Limb (tissue), 2 donors: ENCODE results near the gene PHLDA3.
A peak's percentile ranks its signal among the peaks of the same experiment; 100 is the strongest.
"Not testable (repeated sequence)": the region's sequence is repeated elsewhere in the genome, so short reads cannot be mapped to it uniquely, and the experiment has no call there.

ENCODE experiments used
- DNase-seq, 2 donors: peaks; one replicate each; pipeline ENCODE4 v3.0.0-alpha.2; 2016; ENCODE audit errors: extremely low spot score in 2 of 2

Gene PHLDA3

DNA sequence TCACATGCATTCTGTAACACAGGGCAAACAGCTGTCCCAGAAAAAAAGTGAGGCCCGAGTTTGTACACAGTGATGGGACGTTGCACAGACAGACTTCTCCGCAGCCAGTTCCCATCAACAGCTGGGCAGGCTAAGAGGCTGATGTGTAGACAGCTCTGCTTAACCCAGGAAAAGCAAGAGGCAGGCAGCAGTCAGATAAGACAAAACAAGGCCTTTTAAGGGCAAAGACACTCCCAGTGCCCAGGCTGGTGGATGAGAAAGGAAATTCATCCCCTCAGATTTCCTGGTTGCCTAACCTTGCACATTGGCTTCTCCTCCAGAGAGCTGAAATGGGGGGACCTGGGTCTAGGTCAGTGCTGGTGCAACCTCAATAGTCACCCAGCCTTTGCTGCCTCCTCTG, 17.2 kb upstream of the PHLDA3 start:
- no peak for DNase-seq

DNA sequence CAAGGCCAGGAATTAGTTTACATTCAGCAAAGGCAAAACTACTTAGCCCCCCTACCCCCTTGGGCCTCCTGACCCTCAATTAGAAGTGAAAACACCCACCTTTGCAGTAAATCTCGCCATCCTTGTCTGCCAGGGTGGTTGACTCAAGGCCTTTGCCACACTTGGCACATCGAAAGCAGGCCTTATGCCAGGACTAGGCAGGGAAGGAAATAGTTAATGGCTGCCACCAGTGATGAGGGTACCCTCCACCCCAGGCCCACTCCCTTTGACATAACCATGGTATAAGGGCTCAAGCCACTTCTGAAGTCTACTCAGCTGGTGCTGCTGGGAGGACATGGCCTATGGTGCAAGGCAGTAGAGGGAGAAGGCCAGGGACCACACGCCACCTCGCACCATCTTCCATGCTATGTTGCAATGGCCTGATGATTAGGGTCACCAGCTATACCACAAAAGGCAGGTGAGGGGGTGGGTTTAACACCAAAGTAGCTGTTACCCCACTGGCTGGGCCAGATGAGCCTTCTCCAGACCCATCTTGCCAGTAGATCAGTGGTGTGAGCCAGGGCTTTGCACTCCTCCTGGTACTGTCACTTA, 16.3 kb upstream of the PHLDA3 start:
- DNase-seq = no peak

DNA sequence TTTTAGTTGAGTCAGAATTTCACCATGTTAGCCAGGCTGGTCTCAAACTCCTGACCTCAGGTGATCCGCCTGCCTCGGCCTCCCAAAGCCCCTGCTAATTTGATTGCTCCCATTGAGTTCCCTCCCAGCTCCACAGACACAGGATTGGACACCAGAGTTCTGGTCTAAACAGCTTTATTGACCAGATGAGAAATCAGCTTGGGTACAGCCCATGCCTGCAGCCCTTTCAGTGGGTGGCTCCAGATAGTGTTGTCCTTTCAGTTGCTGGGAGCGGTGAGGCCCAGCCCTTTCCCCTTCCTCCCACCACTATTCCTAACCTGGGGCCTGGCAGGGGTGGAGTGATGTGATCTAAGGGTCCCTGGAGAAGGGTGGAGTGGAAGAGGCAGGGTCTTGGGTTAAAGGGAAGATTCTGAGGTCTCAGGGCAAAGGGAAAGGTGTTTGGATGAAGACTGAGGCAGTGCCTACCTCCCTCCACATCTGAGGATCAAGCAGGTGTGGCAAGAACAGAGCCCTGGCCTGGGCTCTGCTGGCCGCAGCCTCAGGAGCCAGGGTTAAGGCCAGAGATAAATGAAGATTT, 14.5 kb upstream of the PHLDA3 start:
- DNase-seq = no peak

DNA sequence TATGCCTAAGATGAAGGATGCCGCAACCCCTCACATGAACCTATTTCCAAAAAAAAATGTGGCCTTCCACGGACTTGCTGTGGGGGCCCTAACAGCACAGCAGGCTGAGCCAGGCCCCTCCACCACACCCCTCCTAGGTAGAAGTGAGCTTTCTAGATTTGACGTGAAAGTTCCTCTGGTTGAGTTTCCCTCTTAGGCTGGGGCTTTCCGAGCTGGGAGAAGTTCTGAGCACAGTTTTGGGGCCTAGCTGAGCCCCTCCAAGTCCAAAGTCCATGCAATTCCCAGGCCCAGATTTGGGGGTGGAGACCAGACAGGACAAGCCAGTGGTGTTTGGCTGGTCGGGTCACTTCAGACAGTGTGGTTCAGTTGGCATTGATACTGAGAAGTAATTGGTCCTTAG, 13.8 kb upstream of the PHLDA3 start:
- no peak for DNase-seq

DNA sequence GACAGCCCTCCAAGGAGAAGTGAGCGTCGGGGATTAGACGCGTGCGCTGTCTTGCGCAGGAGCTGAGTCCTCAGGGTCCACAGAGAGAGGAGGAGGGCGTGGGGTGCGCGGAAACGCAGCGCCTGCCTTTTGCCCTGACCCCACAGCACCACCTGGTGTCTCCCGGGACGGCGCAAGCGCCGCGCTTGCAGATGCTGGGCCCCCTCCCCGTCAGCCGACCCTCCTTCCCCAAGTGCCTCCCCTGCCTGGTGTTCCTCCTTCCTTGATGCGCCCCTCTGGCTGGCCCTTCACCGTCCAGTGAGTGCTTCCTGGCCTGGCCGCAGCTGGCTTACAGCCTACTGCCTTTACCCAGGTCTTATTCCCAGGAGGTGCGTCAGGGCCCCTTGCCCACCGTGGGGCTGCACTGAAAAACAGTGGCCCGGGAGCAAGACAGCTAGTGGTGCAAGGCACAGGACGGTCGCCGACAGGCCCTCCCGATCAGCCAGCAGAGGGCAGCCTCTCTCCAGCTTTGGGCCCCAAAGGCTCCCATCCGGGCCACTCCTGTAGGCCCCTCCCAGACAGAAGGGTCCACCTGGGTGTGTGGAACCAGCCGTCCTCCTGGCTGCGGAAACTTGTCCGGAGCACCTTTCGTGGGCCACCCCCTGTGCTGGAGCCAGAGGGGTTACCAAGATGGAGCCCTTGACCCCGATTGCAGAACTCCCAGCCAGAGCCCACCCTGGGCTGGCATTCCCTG, 12.9 kb upstream of the PHLDA3 start:
- DNase-seq = peak; percentile 69 to 86

DNA sequence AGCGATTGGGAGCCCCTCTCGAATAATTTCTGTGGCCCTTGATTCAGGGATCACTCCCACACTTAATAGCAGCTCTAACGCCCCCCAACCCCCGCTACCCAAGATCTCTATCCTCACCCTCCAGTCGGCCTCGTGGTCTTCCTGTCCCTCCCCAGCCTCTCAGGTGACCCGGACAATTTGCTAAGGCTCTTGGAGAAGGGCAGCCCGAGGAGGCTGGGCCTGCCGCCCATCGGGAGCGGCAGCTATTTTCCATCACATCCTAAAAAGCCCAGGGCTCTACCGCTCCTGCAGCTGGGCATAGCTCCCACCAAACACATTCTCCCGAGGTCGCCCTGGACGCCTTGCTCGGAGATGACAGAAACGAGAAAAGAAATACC, 12.0 kb upstream of the PHLDA3 start:
- DNase-seq = no peak

DNA sequence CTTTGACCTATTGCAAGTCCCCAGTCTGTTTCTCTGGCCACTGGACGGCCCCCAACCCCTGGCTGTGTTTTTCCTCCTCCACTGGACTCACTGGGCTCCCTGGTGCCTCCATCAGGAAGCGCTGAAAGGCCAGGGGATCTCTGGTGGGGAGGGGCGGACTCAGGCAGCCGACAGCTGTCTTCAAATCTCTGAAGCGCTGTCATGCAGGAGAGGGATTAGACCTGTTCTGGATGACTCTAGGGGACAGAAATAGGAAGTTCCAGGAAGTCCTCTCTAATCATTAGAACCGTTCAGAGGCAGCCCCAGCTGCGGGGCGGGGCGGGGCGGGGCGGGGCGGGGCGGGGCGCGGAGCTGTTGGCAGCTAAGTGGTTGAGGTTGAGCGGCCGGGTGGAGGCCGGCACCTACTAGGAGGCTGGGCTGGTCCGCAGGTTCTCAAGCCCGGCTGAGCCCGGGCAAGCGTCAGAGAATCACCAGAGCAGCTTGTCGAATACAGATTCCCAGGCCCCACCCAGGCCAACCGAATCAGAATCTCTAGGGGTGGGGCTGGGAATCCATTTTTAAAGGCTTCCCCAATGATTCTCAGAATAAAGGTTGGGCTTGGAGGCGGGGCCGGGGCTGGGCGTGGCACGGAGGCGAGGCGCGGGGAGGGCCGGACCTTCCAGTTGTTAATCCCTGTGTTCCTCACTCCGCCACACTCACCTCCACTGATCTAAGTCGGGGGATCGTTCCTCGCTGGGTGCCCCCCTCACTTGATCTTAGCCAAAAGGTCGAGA, 11.4 kb upstream of the PHLDA3 start:
- DNase-seq = peak; percentile 47 to 73

DNA sequence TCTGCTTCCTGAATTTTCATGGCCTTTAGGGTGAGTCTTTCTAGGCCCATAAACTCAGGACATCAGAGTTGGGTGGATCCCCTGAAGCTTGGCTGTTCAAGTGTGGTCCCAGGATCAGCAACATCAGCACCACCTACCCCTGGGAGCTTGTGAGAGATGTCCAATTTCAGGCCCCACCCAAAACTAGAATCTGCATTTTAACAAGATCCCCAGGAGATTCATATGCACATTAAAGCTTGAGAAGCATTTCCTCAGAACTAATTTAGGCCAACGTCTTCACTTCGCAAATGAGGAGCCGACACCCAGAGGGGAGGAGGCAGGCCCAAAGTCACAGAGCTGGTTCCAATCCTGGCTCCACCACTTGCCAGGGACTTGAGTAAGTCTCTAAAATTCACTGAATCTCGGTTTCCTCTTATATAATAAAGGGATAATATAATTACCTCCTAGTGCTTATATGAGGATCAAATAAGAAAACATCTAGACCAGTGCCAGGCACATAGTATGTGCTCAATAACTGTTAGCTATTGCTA, 10.3 kb upstream of the PHLDA3 start:
- DNase-seq = no peak

DNA sequence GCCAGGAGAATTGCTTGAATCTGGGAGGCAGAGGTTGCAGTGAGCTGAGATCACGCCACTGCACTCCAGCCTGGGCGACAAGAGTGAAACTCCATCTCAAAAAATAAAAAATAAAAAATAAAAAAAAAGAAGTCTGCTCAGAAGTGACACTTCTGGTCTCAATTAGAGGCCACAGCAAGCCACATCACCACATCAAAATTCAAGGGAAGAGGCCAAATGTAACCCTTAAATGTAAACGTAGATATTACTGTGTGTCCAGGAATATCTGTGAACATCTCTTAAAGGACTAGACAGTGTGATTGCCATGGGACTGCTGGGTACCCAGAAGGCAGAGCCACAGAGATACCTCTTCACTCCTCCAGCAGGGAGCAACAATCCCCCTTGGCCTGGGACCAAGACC, 9.7 kb upstream of the PHLDA3 start:
- DNase-seq = not testable (repeated sequence)

DNA sequence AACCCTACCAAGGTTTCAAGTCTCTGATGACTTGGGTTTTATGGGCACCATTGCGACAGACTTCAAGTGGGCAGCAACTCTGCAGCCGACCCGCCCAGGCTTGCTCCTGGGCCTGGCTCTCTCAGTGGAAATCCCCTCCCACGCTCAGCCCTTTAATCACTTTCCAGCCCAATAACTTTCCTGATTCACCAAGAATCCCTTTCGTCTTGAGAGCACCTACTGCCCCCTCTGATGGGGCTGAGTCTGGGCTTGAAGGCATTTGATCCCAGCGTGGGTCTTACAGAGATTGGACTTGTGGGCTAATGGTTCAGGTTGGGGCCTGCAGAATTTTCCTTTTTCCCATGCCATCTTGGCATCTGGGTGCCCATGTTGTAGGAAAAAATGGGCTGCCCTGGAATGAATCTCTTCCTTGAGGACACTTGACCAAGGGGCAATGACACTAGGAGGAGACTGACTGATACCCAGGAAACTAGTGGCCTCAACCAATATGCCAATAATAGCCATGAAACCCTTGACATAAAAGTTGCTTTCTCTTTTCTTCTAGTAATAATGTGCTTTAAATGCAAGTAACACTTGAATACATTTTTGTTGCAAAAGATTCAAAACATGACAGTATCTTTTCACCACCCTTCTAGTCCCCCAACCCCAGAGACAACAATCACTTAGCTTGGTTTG, 7.8 kb upstream of the PHLDA3 start:
- no peak for DNase-seq

DNA sequence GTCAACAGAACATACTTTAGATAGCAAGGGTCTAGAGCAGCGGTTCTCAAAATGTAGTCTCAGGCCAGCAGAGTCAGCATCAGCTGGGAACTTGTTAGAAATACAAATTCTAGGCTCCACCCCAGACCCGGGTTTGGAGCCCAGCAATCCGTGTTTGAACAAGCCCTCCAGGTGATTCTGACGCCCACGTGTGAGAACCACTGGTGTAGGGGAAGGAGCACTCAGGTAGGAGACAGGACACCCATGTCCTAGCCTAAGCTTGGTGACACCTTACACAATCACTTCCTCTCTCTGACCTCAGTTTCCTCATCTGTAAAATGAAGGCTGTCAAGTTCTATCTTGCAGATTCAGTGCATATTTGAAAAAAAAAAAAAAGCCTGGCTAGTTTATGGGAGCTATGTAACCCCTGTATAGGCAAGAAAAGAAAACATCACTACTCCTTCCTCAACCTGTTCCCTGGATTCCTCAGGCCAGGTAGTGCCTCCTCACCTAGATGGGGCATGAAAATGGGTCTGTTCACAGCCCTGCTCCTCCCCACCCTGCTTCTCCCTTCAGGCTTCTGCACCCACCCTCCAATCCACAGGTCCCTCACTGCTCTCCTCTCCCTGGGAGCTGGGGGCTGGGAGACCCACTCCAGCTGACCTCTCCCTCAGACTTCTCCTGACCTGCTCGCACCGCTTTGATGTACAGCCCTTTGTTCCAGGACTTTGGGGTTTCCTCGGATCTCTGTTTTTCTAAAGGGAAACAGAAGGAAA, 7.1 kb upstream of the PHLDA3 start:
- DNase-seq = no peak

DNA sequence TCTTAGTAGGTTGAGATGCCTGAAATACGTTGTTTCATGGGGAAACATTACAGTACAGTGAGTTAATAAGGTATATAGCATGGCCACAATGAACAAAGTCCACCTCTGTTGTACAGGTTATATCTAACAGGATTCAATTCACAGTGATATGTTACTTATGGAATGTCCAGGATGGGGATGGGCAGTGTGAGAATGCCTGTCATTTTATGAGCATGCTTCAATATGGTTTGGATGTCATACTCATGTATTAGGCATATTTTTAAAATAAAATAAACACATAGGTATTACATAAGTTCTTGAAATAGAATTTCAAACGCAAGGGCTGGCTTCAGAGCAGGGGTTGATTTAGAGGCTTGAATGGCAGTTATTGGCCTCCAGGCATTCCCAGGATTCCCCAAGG, 6.1 kb upstream of the PHLDA3 start:
- no peak for DNase-seq

DNA sequence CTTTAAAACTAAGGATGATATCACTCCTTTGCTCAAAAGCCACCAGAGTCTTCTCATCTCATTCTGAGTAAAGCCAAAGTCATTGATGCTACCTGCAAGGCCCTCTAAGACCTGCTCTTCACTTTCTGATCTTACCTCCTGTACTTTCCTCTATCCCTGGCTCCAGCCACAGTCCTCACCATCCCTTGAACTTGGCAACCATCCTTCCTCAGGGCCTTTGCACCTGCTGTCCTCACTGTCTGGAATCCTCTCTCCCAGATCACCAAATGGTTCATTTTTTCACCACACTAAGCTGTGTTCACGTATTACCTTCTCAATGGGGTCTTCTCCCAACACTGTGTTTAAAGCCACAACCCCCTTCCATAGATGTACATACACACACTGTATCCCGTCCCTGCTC, 4.3 kb upstream of the PHLDA3 start:
- DNase-seq = no peak

DNA sequence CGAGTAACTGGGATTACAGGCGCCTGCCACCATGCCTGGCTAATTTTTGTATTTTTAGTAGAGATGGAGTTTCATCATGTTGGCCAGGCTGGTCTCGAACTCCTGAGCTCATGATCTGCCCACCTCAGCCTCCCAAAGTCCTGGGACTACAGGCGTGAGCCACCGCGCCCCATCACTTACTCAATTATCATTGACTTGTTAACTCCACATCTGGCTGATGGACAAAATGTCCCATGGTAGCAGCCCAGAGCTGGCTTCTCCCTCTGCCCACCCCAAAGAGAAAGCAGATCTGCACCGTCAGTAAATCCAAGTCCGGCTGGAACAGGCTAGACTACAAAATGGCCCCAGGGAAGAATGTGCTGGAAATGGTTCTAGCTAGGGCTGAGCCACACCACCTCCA, 3.3 kb upstream of the PHLDA3 start:
- not testable (repeated sequence) for DNase-seq

DNA sequence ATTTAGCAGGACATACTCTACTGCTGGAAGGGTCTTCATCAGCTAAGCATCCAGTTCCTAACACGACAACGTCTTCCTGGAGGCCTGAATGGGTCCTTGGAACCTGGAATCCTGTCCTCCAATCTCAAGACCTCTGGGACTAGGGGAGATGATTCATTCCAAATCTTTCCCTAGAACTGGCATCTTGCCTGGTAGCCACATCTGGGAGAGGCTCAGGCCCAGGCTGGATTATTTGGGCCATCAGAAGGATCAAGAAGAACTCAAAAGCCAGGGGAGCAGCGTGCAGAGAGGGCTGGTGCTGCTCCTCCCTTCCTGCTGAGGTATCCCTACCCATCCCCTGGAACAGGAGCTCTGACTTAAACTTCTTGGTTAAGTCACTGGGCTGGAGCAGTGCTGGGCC, 2.8 kb upstream of the PHLDA3 start:
- DNase-seq = no peak

DNA sequence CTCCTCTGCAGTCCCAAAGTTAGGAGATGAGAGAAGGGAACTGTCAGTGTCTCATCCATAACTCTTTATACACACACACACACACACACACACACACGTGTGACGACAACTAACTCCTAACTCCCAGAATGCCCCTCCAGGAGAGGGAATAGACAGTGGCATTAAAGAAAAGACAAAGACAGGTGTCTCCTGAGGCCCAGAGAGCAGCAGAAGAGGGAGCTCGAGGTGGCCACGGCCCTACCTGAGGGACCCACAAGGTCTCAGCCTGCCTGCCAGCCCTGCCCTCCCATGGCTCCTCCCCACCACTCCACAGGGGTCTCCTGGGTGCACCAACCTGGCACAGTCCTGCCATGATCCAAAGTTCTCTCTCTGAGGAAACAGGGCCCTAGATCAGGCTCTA, 1.6 kb upstream of the PHLDA3 start:
- no peak for DNase-seq

DNA sequence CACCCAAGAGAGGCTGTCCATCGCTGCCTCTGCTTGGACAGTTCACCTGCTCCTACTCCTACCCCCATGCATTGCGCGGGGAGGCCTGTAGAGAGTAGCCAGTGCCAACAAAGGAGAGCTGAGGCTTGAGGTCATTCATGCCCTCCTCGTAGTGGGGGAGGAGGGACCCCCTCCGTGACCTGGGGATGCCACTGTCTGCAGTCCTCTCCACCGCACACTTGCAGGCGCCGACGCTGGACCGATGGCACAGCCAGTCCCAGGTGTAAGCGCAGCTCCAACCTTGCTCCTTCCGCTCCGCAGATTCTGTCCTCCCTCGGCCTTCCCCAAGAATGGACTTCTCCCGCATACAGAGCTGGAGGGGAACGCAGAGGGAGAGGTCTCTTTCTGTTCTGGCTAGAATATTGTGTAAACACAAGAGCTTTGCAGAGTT, 672 bp upstream of the PHLDA3 start:
- no peak for DNase-seq

DNA sequence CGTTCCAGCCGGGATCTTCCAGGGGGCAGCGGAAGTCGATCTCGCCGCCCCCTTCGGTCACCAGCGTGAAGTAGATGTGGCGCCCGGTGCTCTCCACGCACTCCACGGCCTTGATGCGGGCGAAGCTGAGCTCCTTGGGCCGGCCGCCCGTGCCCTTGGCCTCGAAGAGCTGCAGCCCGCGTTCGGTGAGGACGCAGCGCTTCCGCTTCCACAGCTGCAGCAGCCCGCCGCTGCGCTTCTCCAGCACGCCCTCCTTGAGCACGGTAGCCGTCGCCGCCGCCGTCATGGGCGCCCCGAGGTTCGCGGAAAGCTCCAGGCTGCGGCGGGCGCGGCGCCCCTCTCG, 516 bp downstream of the PHLDA3 start:
- DNase-seq = peak in 1 of 2 donors; percentile 67

DNA sequence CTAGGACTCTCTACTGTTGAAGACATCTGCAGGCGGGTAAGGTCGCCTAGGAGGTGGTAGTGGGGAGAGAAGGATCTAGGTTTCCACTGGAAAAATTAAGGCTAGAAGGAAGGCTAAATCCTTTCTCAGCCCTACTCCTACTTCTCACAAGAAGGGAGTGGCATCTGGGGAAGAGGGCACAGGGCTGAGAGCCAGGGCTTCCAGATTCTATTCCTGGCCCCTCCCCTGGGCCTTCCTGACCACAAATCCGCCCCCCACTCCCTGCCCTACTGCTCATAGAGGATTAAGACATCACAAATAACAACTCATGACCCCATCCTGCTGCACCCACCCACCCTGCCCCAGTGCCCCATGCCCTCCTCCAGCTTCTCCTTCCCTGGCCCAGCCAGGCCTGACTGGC, 2.5 kb downstream of the PHLDA3 start:
- DNase-seq = no peak

DNA sequence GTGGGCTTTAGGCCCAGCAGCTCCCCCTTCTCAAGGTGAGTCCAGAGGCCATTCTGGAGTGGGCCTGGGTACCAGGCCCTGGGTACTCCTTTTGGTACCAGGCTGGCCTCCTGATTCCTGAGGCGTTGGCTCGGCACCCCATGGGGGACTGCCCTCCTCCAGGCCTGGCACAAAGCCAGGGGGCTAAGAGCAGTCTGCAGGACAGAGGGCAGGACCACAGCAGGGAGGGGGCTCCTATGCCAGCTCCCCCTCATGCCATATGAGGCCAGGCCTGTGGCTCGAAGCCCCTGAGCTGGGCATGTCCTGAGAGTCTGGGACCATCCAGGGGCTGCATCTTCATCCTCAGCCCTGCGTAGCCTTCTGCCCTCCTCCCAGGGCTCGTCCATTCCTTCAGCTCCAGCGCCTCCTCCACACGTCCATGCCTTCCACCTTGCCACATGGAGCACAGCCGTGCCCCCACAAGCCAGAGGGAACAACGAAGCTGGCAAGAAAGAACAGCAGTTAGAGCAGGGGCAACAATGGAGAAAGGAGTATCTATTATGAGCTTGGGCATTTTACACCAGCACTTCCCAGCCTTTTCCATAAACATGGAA, 3.2 kb downstream of the PHLDA3 start:
- DNase-seq = no peak
